H1 (cell line): ENCODE measurements around the gene ANKRD24. TPM values are rescaled to one million over a fixed set of nuclear protein-coding genes. Genes with fewer than 3 reads are reported as not detected.

Experiments
- CTCF ChIA-PET: fragments of 300-600 bp; sonication (Branson Sonifier 250); formaldehyde crosslinking; loops from one replicate; lab custom pipeline; 2021; ENCODE audit not compliant: partially characterized antibody; lab: Charles Lee
- POLR2A ChIA-PET: fragments of 300-600 bp; sonication (Branson Sonifier 250); formaldehyde crosslinking; loops from one replicate; lab custom pipeline; 2021; ENCODE audit warnings: inconsistent platforms; ENCODE audit not compliant: partially characterized antibody; lab: Charles Lee
- DNase-seq, 2 experiments: peaks; one replicate each; pipeline versions ENCODE4 v3.0.0 to v3.0.0-alpha.2; 2010 to 2022; ENCODE audit warnings: low spot score in 2 of 2, low read depth in 1 of 2, mixed read lengths in 1 of 2
- FAIRE-seq: peaks from 2 replicates; lab custom pipeline; 2011; peaks lifted over from hg19 to GRCh38; lab: Jason Lieb, UNC
- H2AFZ ChIP-seq: 2 replicates; pipeline ENCODE4 v1.8.1; 2012; ENCODE audit warnings: low read length, inconsistent platforms
- H2AK5ac ChIP-seq: 2 replicates; pipeline ENCODE4 v1.6.1; 2013; ENCODE audit warnings: low read depth, low read length
- H2BK120ac ChIP-seq: replicated peaks from 2 replicates; pipeline ENCODE3; 2013; ENCODE audit warnings: low read depth, low read length, inconsistent platforms
- H2BK12ac ChIP-seq: 2 replicates; pipeline ENCODE4 v1.6.1; 2013; ENCODE audit warnings: low read depth, low read length
- H2BK15ac ChIP-seq: 2 replicates; pipeline ENCODE4 v1.6.1; 2013; ENCODE audit warnings: low read length
- H2BK20ac ChIP-seq: 2 replicates; pipeline ENCODE4 v1.6.1; 2013; ENCODE audit warnings: low read length
- H2BK5ac ChIP-seq: 2 replicates; pipeline ENCODE4 v1.6.1; 2013; ENCODE audit warnings: low read depth, low read length
- H3K14ac ChIP-seq: 2 replicates; pipeline ENCODE4 v1.6.1; 2013; ENCODE audit warnings: inconsistent platforms; ENCODE audit not compliant: insufficient read length
- H3K18ac ChIP-seq: 2 replicates; pipeline ENCODE4 v1.6.1; 2013; ENCODE audit warnings: low read length; ENCODE audit errors: extremely low read depth
- H3K23ac ChIP-seq: 2 replicates; pipeline ENCODE4 v1.6.1; 2013; ENCODE audit warnings: inconsistent platforms; ENCODE audit not compliant: insufficient read length
- H3K23me2 ChIP-seq: 2 replicates; pipeline ENCODE4 v1.6.1; 2013; ENCODE audit warnings: low read depth, low read length
- H3K27ac ChIP-seq: 2 replicates; pipeline ENCODE4 v1.6.1; 2011; ENCODE audit warnings: low read depth, low read length, inconsistent platforms
- H3K27me3 ChIP-seq, 4 experiments: replicated peaks in 1 of 4; 1 replicate in 1 of 4; 2 replicates in 3 of 4; pipeline versions ENCODE4 v1.6.1 to v1.8.1; 2011 to 2013; ENCODE audit warnings: low read length in 3 of 4, mild to moderate bottlenecking in 3 of 4, inconsistent platforms in 2 of 4, mixed read lengths in 2 of 4, moderate library complexity in 1 of 4; ENCODE audit not compliant: control insufficient read depth in 3 of 4, insufficient read depth in 3 of 4; ENCODE audit errors: extremely low read depth in 1 of 4
- H3K36me3 ChIP-seq, 4 experiments: 2 replicates each; pipeline versions ENCODE4 v1.6.1 to v1.8.1; 2011 to 2013; ENCODE audit warnings: mild to moderate bottlenecking in 4 of 4, low read length in 3 of 4, moderate library complexity in 2 of 4, control low read depth in 1 of 4, inconsistent platforms in 1 of 4; ENCODE audit not compliant: insufficient read depth in 4 of 4, control insufficient read depth in 2 of 4
- H3K4ac ChIP-seq: replicated peaks from 2 replicates; pipeline ENCODE3; 2013; ENCODE audit warnings: low read length, low read depth, mixed read lengths, inconsistent platforms; ENCODE audit not compliant: insufficient read length
- H3K4me1 ChIP-seq, 4 experiments: replicated peaks in 1 of 4; 1 replicate in 1 of 4; 2 replicates in 3 of 4; pipeline versions ENCODE4 v1.6.1 to v1.8.1; 2011 to 2013; ENCODE audit warnings: low read length in 3 of 4, inconsistent platforms in 2 of 4, mixed read lengths in 1 of 4; ENCODE audit not compliant: insufficient read depth in 4 of 4, control insufficient read depth in 3 of 4
- H3K4me2 ChIP-seq, 2 experiments: 2 replicates each; pipeline versions ENCODE4 v1.6.1 to v1.8.1; 2011 to 2013; ENCODE audit warnings: low read depth in 2 of 2, low read length in 2 of 2, control low read depth in 1 of 2, inconsistent platforms in 1 of 2, mild to moderate bottlenecking in 1 of 2; ENCODE audit not compliant: insufficient read depth in 1 of 2
- H3K4me3 ChIP-seq, 4 experiments: fragments of 200-600, 300-600 bp in 1 of 4; sonication (generic), shearing (Covaris generic), sonication (Bioruptor Twin) in 1 of 4; 2 replicates each; pipeline versions ENCODE4 v1.5.1 to v1.8.1; 2011 to 2016; ENCODE audit warnings: low read length in 4 of 4, low read depth in 3 of 4, control low read depth in 2 of 4, inconsistent platforms in 2 of 4, mild to moderate bottlenecking in 2 of 4, mixed read lengths in 1 of 4, moderate library complexity in 1 of 4; ENCODE audit not compliant: insufficient read depth in 2 of 4; ENCODE audit errors: extremely low read depth in 1 of 4
- H3K56ac ChIP-seq: replicated peaks from 2 replicates; pipeline ENCODE3; 2013; ENCODE audit warnings: low read depth, mild to moderate bottlenecking, mixed read lengths, low read length, inconsistent platforms; ENCODE audit not compliant: insufficient read length
- H3K79me1 ChIP-seq: 2 replicates; pipeline ENCODE4 v1.6.1; 2013; ENCODE audit warnings: low read depth, low read length, control low read depth
- H3K79me2 ChIP-seq, 2 experiments: 2 replicates each; pipeline versions ENCODE4 v1.6.1 to v1.8.1; 2012 to 2013; ENCODE audit warnings: low read length in 2 of 2, mild to moderate bottlenecking in 2 of 2, inconsistent platforms in 1 of 2; ENCODE audit not compliant: insufficient read depth in 2 of 2, control insufficient read depth in 1 of 2
- H3K9ac ChIP-seq, 4 experiments: replicated peaks in 1 of 4; 1 replicate in 1 of 4; 2 replicates in 3 of 4; pipeline versions ENCODE4 v1.6.1 to v1.8.1; 2011 to 2013; ENCODE audit warnings: low read depth in 3 of 4, low read length in 3 of 4, control low read depth in 2 of 4, mild to moderate bottlenecking in 2 of 4, moderate library complexity in 2 of 4, inconsistent platforms in 1 of 4; ENCODE audit errors: extremely low read depth in 1 of 4
- H3K9me3 ChIP-seq, 2 experiments: 2 replicates each; pipeline versions ENCODE4 v1.6.1 to v1.8.1; 2012 to 2013; ENCODE audit warnings: mild to moderate bottlenecking in 2 of 2, moderate library complexity in 2 of 2, control low read depth in 1 of 2, inconsistent platforms in 1 of 2, low read depth in 1 of 2, low read length in 1 of 2, mixed read lengths in 1 of 2; ENCODE audit not compliant: insufficient read depth in 2 of 2
- H4K20me1 ChIP-seq, 2 experiments: replicated peaks in 1 of 2; 2 replicates each; pipeline versions ENCODE3 to v1.8.1; 2011 to 2013; ENCODE audit warnings: inconsistent platforms in 2 of 2, low read length in 2 of 2, mild to moderate bottlenecking in 1 of 2; ENCODE audit not compliant: insufficient read depth in 2 of 2, control insufficient read depth in 1 of 2
- H4K5ac ChIP-seq: 2 replicates; pipeline ENCODE4 v1.6.1; 2013; ENCODE audit warnings: low read length, low read depth, mixed read lengths, inconsistent platforms; ENCODE audit not compliant: insufficient read length
- H4K8ac ChIP-seq: 2 replicates; pipeline ENCODE4 v1.8.0; 2013; ENCODE audit warnings: mild to moderate bottlenecking, moderate library complexity, low read length, inconsistent platforms; ENCODE audit not compliant: insufficient read depth; ENCODE audit errors: extremely low read depth
- H4K91ac ChIP-seq: replicated peaks from 2 replicates; pipeline ENCODE3; 2013; ENCODE audit warnings: low read length, mixed read lengths, inconsistent platforms; ENCODE audit not compliant: insufficient read length
- CEBPB ChIP-seq: IDR thresholded peaks from 2 replicates; pipeline ENCODE4 v1.6.1; 2012; ENCODE audit warnings: low read depth, low read length
- FOSL1 ChIP-seq: IDR thresholded peaks from 2 replicates; pipeline ENCODE4 v1.6.1; 2011; ENCODE audit warnings: mild to moderate bottlenecking, low read depth, low read length, moderate library complexity; ENCODE audit not compliant: insufficient read depth
- RNF2 ChIP-seq: fragments of 200-900, 300-1000 bp; sonication (generic); IDR thresholded peaks from 2 replicates; pipeline ENCODE4 v1.7.1; 2016; ENCODE audit warnings: borderline replicate concordance, low read depth, mild to moderate bottlenecking, antibody characterized with exemption, low read length; ENCODE audit not compliant: poor library complexity, severe bottlenecking; ENCODE audit errors: missing control alignments
- ZNF274 ChIP-seq: IDR thresholded peaks from 2 replicates; pipeline ENCODE4 v1.7.0; 2012; ENCODE audit warnings: low read length, borderline replicate concordance; ENCODE audit errors: extremely low read depth
- WGBS, 2 experiments: shearing (Covaris generic) in 1 of 2; methylation state at CpG; one replicate each; pipeline versions ENCODE4 v1.1.6 to v1.1.7; 2013 to 2015; ENCODE audit warnings: low lambda C conversion rate in 2 of 2, mixed read lengths in 2 of 2, inconsistent platforms in 1 of 2, low coverage in 1 of 2, missing lambda C conversion rate in 1 of 2; ENCODE audit not compliant: insufficient replicate concordance in 2 of 2, insufficient coverage in 1 of 2, insufficient read length in 1 of 2; ENCODE audit errors: extremely low coverage in 1 of 2, missing lambda C conversion rate in 1 of 2; 5-methylcytosine and 5-hydroxymethylcytosine counted together
- polyA plus RNA-seq, 7 experiments: library from polyadenylated mRNA; depleted of rRNA in 3 of 7; stranded (reverse) in 5 of 7; unstranded in 2 of 7; fragments of >200 nt in 5 of 7; fragments of 200-250 nt in 2 of 7; gene quantifications; 1 replicate in 5 of 7; 2 replicates in 1 of 7; 4 replicates in 1 of 7; pipeline versions ENCODE4 v1.2.1 to v1.2.3, GENCODE V29; 2011 to 2013; ENCODE audit warnings: missing spikeins in 2 of 7, mixed read lengths in 2 of 7
- total RNA-seq: library from RNA; stranded (reverse); fragmentation: NEBNext Ultra II Directional; extraction: Animal tissue kit (Norgen Biotek cat#: 25700); gene quantifications from 2 replicates; pipeline ENCODE4 v1.2.1, GENCODE V29; 2021

ANKRD24 gene
- total and polyA plus RNA-seq, 2 of the 8 experiments (the other 6 are each of a cell fraction or from before 2014, with no cell fraction given) = 7.6 to 14.1 TPM

DNA sequence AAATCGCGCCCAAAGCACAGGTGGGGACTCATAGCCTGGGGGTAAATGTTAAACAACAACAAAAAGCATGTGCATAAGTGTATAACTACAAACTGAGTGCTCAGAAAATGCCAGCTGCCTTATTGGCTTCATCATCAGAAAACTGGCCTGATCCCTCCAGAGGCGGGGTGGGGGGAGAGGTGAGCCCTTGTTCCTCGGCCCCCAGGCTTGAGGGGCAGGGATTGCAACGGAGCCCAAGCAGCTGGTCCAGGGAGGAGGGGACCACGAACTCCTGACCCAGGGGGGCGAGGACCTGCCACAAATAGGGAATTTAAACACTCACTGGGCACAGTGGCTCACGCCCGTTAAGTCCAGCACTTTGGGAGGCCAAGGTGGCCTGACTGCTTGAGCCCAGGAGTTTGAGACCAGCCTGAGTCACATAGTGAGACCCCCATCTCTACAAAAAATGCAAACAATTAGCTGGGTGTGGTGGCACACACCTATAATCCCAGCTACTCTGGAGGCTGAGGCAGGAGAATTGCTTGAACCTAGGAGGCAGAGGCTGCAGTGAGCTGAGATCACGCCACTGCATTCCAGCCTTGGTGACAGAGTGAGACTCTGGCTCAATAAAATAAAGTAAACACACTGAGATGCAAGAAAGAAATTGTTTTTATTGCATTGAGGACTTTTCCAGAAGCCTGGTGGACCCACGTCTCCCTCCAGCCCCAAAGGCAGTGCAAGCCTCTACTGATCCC lies 8.8 kb upstream of the ANKRD24 start:
- no peaks in the 10 kb centered on the region for H3K79me2 ChIP-seq
- peaks cover 0 to 19% (median 5%) of the 10 kb centered on the region in 4 experiments; a peak in 5 of 7 replicates for H3K27me3 ChIP-seq
- no peak overlapping the region for H2BK5ac ChIP-seq
- H2AFZ ChIP-seq = no peak overlapping the region
- no peak overlapping the region for H4K5ac ChIP-seq
- H2BK120ac ChIP-seq = no peak overlapping the region
- CTCF ChIA-PET = interaction anchor here (0.9 to 1.7 kb wide), 4 partner anchors 13 to 34 kb away, joined by 3 to 5 read pairs (median 4); no protein-coding TSS in a partner anchor
- no peak overlapping the region for H4K8ac ChIP-seq
- no peak overlapping the region for H3K23ac ChIP-seq
- DNase-seq (no peak), FAIRE-seq (no peak)
- H2BK20ac ChIP-seq = no peak overlapping the region
- H2BK15ac ChIP-seq = no peak overlapping the region
- peak overlapping the region in 3 of 4 experiments; percentile 13 to 32 (median 23); a peak in 5 of 8 replicates for H3K4me3 ChIP-seq
- H3K18ac ChIP-seq = no peak overlapping the region
- no peak overlapping the region for H2BK12ac ChIP-seq
- no peaks in the 10 kb centered on the region; a peak in 1 of 8 replicates for H3K36me3 ChIP-seq
- H3K4me1 ChIP-seq = peaks cover 0 to 2% (median 0%) of the 10 kb centered on the region in 4 experiments; a peak in 1 of 7 replicates
- no peak overlapping the region for H3K9ac ChIP-seq
- POLR2A ChIA-PET = no interaction called here
- peak overlapping the region; percentile 62 to 67; a peak in 3 of 4 replicates for H3K4me2 ChIP-seq
- H3K27ac ChIP-seq = no peak overlapping the region
- no peak overlapping the region for H4K91ac ChIP-seq
- H3K23me2 ChIP-seq = peaks cover 1% of the 10 kb centered on the region; the same call in 1 of the 2 replicates
- TF ChIP-seq RNF2 (no peak), ZNF274 (no peak), CEBPB (no peak), FOSL1 (no peak)
- H3K79me1 ChIP-seq = no peaks in the 10 kb centered on the region
- H4K20me1 ChIP-seq = peaks cover 0 to 5% of the 10 kb centered on the region in 2 experiments
- WGBS, 2 experiments = 59% methylated on average over 10 of the region's 11 CpGs; no CpG with 5 or more reads in 1 of the 2 experiments
- H3K9me3 ChIP-seq = no peaks in the 10 kb centered on the region
- no peak overlapping the region for H2AK5ac ChIP-seq
- H3K4ac ChIP-seq = no peak overlapping the region
- no peak overlapping the region for H3K56ac ChIP-seq
- H3K14ac ChIP-seq = no peak overlapping the region
